H1 (cell line): ENCODE results near the gene EDN1. TPM values are rescaled to one million over a fixed set of nuclear protein-coding genes. Genes with fewer than 3 reads are reported as not detected.

Source experiments
- CTCF ChIA-PET: fragments of 300-600 bp; sonication (Branson Sonifier 250); formaldehyde crosslinking; loops from one replicate; lab custom pipeline; 2021; ENCODE audit not compliant: partially characterized antibody; lab: Charles Lee
- POLR2A ChIA-PET: fragments of 300-600 bp; sonication (Branson Sonifier 250); formaldehyde crosslinking; loops from one replicate; lab custom pipeline; 2021; ENCODE audit warnings: inconsistent platforms; ENCODE audit not compliant: partially characterized antibody; lab: Charles Lee
- DNase-seq, 2 experiments: peaks; one replicate each; pipeline versions ENCODE4 v3.0.0 to v3.0.0-alpha.2; 2010 to 2022; ENCODE audit warnings: low spot score in 2 of 2, low read depth in 1 of 2, mixed read lengths in 1 of 2
- FAIRE-seq: peaks from 2 replicates; lab custom pipeline; 2011; peaks lifted over from hg19 to GRCh38; lab: Jason Lieb, UNC
- H2AFZ ChIP-seq: 2 replicates; pipeline ENCODE4 v1.8.1; 2012; ENCODE audit warnings: low read length, inconsistent platforms
- H2AK5ac ChIP-seq: 2 replicates; pipeline ENCODE4 v1.6.1; 2013; ENCODE audit warnings: low read depth, low read length
- H2BK120ac ChIP-seq: replicated peaks from 2 replicates; pipeline ENCODE3; 2013; ENCODE audit warnings: low read depth, low read length, inconsistent platforms
- H2BK12ac ChIP-seq: 2 replicates; pipeline ENCODE4 v1.6.1; 2013; ENCODE audit warnings: low read depth, low read length
- H2BK15ac ChIP-seq: 2 replicates; pipeline ENCODE4 v1.6.1; 2013; ENCODE audit warnings: low read length
- H2BK20ac ChIP-seq: 2 replicates; pipeline ENCODE4 v1.6.1; 2013; ENCODE audit warnings: low read length
- H2BK5ac ChIP-seq: 2 replicates; pipeline ENCODE4 v1.6.1; 2013; ENCODE audit warnings: low read depth, low read length
- H3K14ac ChIP-seq: 2 replicates; pipeline ENCODE4 v1.6.1; 2013; ENCODE audit warnings: inconsistent platforms; ENCODE audit not compliant: insufficient read length
- H3K18ac ChIP-seq: 2 replicates; pipeline ENCODE4 v1.6.1; 2013; ENCODE audit warnings: low read length; ENCODE audit errors: extremely low read depth
- H3K23ac ChIP-seq: 2 replicates; pipeline ENCODE4 v1.6.1; 2013; ENCODE audit warnings: inconsistent platforms; ENCODE audit not compliant: insufficient read length
- H3K23me2 ChIP-seq: 2 replicates; pipeline ENCODE4 v1.6.1; 2013; ENCODE audit warnings: low read depth, low read length
- H3K27ac ChIP-seq: 2 replicates; pipeline ENCODE4 v1.6.1; 2011; ENCODE audit warnings: low read depth, low read length, inconsistent platforms
- H3K27me3 ChIP-seq, 4 experiments: replicated peaks in 1 of 4; 1 replicate in 1 of 4; 2 replicates in 3 of 4; pipeline versions ENCODE4 v1.6.1 to v1.8.1; 2011 to 2013; ENCODE audit warnings: low read length in 3 of 4, mild to moderate bottlenecking in 3 of 4, inconsistent platforms in 2 of 4, mixed read lengths in 2 of 4, moderate library complexity in 1 of 4; ENCODE audit not compliant: control insufficient read depth in 3 of 4, insufficient read depth in 3 of 4; ENCODE audit errors: extremely low read depth in 1 of 4
- H3K36me3 ChIP-seq, 4 experiments: 2 replicates each; pipeline versions ENCODE4 v1.6.1 to v1.8.1; 2011 to 2013; ENCODE audit warnings: mild to moderate bottlenecking in 4 of 4, low read length in 3 of 4, moderate library complexity in 2 of 4, control low read depth in 1 of 4, inconsistent platforms in 1 of 4; ENCODE audit not compliant: insufficient read depth in 4 of 4, control insufficient read depth in 2 of 4
- H3K4ac ChIP-seq: replicated peaks from 2 replicates; pipeline ENCODE3; 2013; ENCODE audit warnings: low read length, low read depth, mixed read lengths, inconsistent platforms; ENCODE audit not compliant: insufficient read length
- H3K4me1 ChIP-seq, 4 experiments: replicated peaks in 1 of 4; 1 replicate in 1 of 4; 2 replicates in 3 of 4; pipeline versions ENCODE4 v1.6.1 to v1.8.1; 2011 to 2013; ENCODE audit warnings: low read length in 3 of 4, inconsistent platforms in 2 of 4, mixed read lengths in 1 of 4; ENCODE audit not compliant: insufficient read depth in 4 of 4, control insufficient read depth in 3 of 4
- H3K4me2 ChIP-seq, 2 experiments: 2 replicates each; pipeline versions ENCODE4 v1.6.1 to v1.8.1; 2011 to 2013; ENCODE audit warnings: low read depth in 2 of 2, low read length in 2 of 2, control low read depth in 1 of 2, inconsistent platforms in 1 of 2, mild to moderate bottlenecking in 1 of 2; ENCODE audit not compliant: insufficient read depth in 1 of 2
- H3K4me3 ChIP-seq, 4 experiments: fragments of 200-600, 300-600 bp in 1 of 4; sonication (generic), shearing (Covaris generic), sonication (Bioruptor Twin) in 1 of 4; 2 replicates each; pipeline versions ENCODE4 v1.5.1 to v1.8.1; 2011 to 2016; ENCODE audit warnings: low read length in 4 of 4, low read depth in 3 of 4, control low read depth in 2 of 4, inconsistent platforms in 2 of 4, mild to moderate bottlenecking in 2 of 4, mixed read lengths in 1 of 4, moderate library complexity in 1 of 4; ENCODE audit not compliant: insufficient read depth in 2 of 4; ENCODE audit errors: extremely low read depth in 1 of 4
- H3K56ac ChIP-seq: replicated peaks from 2 replicates; pipeline ENCODE3; 2013; ENCODE audit warnings: low read depth, mild to moderate bottlenecking, mixed read lengths, low read length, inconsistent platforms; ENCODE audit not compliant: insufficient read length
- H3K79me1 ChIP-seq: 2 replicates; pipeline ENCODE4 v1.6.1; 2013; ENCODE audit warnings: low read depth, low read length, control low read depth
- H3K79me2 ChIP-seq, 2 experiments: 2 replicates each; pipeline versions ENCODE4 v1.6.1 to v1.8.1; 2012 to 2013; ENCODE audit warnings: low read length in 2 of 2, mild to moderate bottlenecking in 2 of 2, inconsistent platforms in 1 of 2; ENCODE audit not compliant: insufficient read depth in 2 of 2, control insufficient read depth in 1 of 2
- H3K9ac ChIP-seq, 4 experiments: replicated peaks in 1 of 4; 1 replicate in 1 of 4; 2 replicates in 3 of 4; pipeline versions ENCODE4 v1.6.1 to v1.8.1; 2011 to 2013; ENCODE audit warnings: low read depth in 3 of 4, low read length in 3 of 4, control low read depth in 2 of 4, mild to moderate bottlenecking in 2 of 4, moderate library complexity in 2 of 4, inconsistent platforms in 1 of 4; ENCODE audit errors: extremely low read depth in 1 of 4
- H3K9me3 ChIP-seq, 2 experiments: 2 replicates each; pipeline versions ENCODE4 v1.6.1 to v1.8.1; 2012 to 2013; ENCODE audit warnings: mild to moderate bottlenecking in 2 of 2, moderate library complexity in 2 of 2, control low read depth in 1 of 2, inconsistent platforms in 1 of 2, low read depth in 1 of 2, low read length in 1 of 2, mixed read lengths in 1 of 2; ENCODE audit not compliant: insufficient read depth in 2 of 2
- H4K20me1 ChIP-seq, 2 experiments: replicated peaks in 1 of 2; 2 replicates each; pipeline versions ENCODE3 to v1.8.1; 2011 to 2013; ENCODE audit warnings: inconsistent platforms in 2 of 2, low read length in 2 of 2, mild to moderate bottlenecking in 1 of 2; ENCODE audit not compliant: insufficient read depth in 2 of 2, control insufficient read depth in 1 of 2
- H4K5ac ChIP-seq: 2 replicates; pipeline ENCODE4 v1.6.1; 2013; ENCODE audit warnings: low read length, low read depth, mixed read lengths, inconsistent platforms; ENCODE audit not compliant: insufficient read length
- H4K8ac ChIP-seq: 2 replicates; pipeline ENCODE4 v1.8.0; 2013; ENCODE audit warnings: mild to moderate bottlenecking, moderate library complexity, low read length, inconsistent platforms; ENCODE audit not compliant: insufficient read depth; ENCODE audit errors: extremely low read depth
- H4K91ac ChIP-seq: replicated peaks from 2 replicates; pipeline ENCODE3; 2013; ENCODE audit warnings: low read length, mixed read lengths, inconsistent platforms; ENCODE audit not compliant: insufficient read length
- JUN ChIP-seq: IDR thresholded peaks from 2 replicates; pipeline ENCODE4 v1.6.1; 2011; ENCODE audit warnings: low read depth, mild to moderate bottlenecking, improper control_type of control experiment, low read length
- WGBS, 2 experiments: shearing (Covaris generic) in 1 of 2; methylation state at CpG; one replicate each; pipeline versions ENCODE4 v1.1.6 to v1.1.7; 2013 to 2015; ENCODE audit warnings: low lambda C conversion rate in 2 of 2, mixed read lengths in 2 of 2, inconsistent platforms in 1 of 2, low coverage in 1 of 2, missing lambda C conversion rate in 1 of 2; ENCODE audit not compliant: insufficient replicate concordance in 2 of 2, insufficient coverage in 1 of 2, insufficient read length in 1 of 2; ENCODE audit errors: extremely low coverage in 1 of 2, missing lambda C conversion rate in 1 of 2; 5-methylcytosine and 5-hydroxymethylcytosine counted together
- polyA plus RNA-seq, 7 experiments: library from polyadenylated mRNA; depleted of rRNA in 3 of 7; stranded (reverse) in 5 of 7; unstranded in 2 of 7; fragments of >200 nt in 5 of 7; fragments of 200-250 nt in 2 of 7; gene quantifications; 1 replicate in 5 of 7; 2 replicates in 1 of 7; 4 replicates in 1 of 7; pipeline versions ENCODE4 v1.2.1 to v1.2.3, GENCODE V29; 2011 to 2013; ENCODE audit warnings: missing spikeins in 2 of 7, mixed read lengths in 2 of 7
- total RNA-seq: library from RNA; stranded (reverse); fragmentation: NEBNext Ultra II Directional; extraction: Animal tissue kit (Norgen Biotek cat#: 25700); gene quantifications from 2 replicates; pipeline ENCODE4 v1.2.1, GENCODE V29; 2021

EDN1 gene
- total and polyA plus RNA-seq, 2 of the 8 experiments (the other 6 are each of a cell fraction or from before 2014, with no cell fraction given), result 0.23 to 1.1 TPM

DNA sequence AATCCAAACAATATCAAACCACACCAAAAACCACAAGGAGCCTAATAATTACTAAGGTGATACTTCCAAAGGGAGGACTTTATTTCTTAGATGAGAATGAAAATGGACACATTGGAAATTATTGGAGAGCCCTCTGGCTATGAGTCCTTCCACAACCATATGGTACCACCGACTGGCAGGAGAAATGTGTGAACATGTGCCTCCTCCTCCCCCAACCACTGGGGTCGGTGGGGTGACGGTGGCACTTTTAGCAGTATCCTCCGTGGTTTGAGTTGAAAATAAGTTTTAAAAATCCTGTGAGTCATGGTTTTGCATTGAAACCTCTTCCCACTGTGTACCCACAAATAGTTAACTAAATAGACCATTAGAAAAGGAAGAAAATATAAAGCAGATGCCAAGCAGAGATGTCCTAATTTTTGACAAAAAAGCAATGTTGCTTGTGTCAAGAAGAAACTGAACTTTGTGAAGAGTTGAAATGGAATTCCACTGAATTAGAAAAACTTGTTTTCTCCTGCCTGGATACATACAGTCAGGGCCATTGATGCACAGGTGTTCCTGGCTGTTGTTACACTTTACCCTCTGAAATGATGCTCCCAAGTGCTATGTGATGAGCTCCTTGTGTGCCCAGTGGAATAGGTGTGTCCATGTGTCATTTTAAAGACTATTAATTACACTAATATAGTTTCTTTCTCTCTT lies 3.2 kb downstream of the EDN1 start:
- H4K5ac ChIP-seq, result no peak overlapping the region
- H2AFZ ChIP-seq, result no peak overlapping the region
- H2BK12ac ChIP-seq, result no peak overlapping the region
- no peak overlapping the region for H3K4me2 ChIP-seq
- H3K4ac ChIP-seq, result no peak overlapping the region
- H3K56ac ChIP-seq, result no peak overlapping the region
- no peaks in the 10 kb centered on the region for H4K20me1 ChIP-seq
- no peaks in the 10 kb centered on the region for H3K9me3 ChIP-seq
- H3K27me3 ChIP-seq, result peaks cover 0 to 10% (median 2%) of the 10 kb centered on the region in 4 experiments; a peak in 4 of 7 replicates
- H3K27ac ChIP-seq, result no peak overlapping the region
- H3K4me3 ChIP-seq, result no peak overlapping the region
- H2BK15ac ChIP-seq, result peak overlapping the region; percentile 65; the same call in 1 of the 2 replicates
- no peak overlapping the region for H3K18ac ChIP-seq
- H3K79me1 ChIP-seq, result no peaks in the 10 kb centered on the region
- no peaks in the 10 kb centered on the region for H3K79me2 ChIP-seq
- peaks cover 0 to 8% (median 0%) of the 10 kb centered on the region in 4 experiments; a peak in 1 of 8 replicates for H3K36me3 ChIP-seq
- ChIA-PET POLR2A (no interaction called here), CTCF (interaction anchor here (0.6 to 6.8 kb wide), 6 partner anchors 7 to 311 kb away, joined by 3 to 103 read pairs (median 24); no protein-coding TSS in a partner anchor)
- H2BK5ac ChIP-seq, result no peak overlapping the region
- peaks cover 9 to 16% (median 13%) of the 10 kb centered on the region in 4 experiments; a peak in 6 of 7 replicates for H3K4me1 ChIP-seq
- H4K91ac ChIP-seq, result no peak overlapping the region
- no peak overlapping the region for H3K9ac ChIP-seq
- TF ChIP-seq JUN, result no peak
- H2BK120ac ChIP-seq, result no peak overlapping the region
- DNase-seq (no peak), FAIRE-seq (no peak)
- no peak overlapping the region for H3K23ac ChIP-seq
- H2BK20ac ChIP-seq, result no peak overlapping the region
- H3K14ac ChIP-seq, result no peak overlapping the region
- H4K8ac ChIP-seq, result no peak overlapping the region
- WGBS, 2 experiments, result 81% methylated on average over 4 of the region's 4 CpGs; no CpG with 5 or more reads in 1 of the 2 experiments
- H2AK5ac ChIP-seq, result no peak overlapping the region
- H3K23me2 ChIP-seq, result peaks cover 3% of the 10 kb centered on the region; the same call in 1 of the 2 replicates
